Right forelimb (tissue), 1 donor: Measurements from ENCODE around the gene FYB1.

Source experiments
- DNase-seq: peaks from one replicate; pipeline ENCODE4 v3.0.0-alpha.2; 2018

Gene FYB1

DNA sequence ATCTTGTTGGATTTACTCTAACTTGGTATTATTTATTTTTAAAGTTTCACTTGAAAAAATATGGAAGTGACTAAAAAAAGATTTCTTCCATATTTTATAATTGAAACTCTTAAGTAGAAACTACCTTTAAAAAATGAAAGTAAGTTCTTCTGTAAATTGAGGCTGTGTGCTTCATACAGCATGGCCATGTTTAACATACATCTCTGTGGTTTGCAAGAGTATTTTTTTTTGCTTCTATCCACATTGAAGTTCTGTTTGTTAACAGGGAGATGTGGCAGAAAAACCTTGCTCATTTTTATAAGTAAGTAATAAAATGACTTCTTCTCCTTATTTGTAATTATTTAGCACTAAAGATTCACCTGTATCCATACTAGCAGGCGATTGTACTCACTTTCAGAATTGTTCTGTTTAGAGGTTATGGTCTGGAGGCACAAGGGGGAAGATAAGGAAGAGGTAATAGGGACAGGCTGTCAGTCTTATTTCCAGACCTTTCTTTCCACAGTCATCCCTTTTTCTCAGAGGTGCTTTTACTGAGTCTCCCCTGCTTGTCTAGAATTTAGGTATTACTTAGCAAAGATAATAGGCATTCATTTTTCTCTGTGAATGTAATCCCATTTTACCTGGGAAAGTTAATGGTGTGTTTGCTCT lies 16.0 kb downstream of the FYB1 start:
- no peak for DNase-seq

DNA sequence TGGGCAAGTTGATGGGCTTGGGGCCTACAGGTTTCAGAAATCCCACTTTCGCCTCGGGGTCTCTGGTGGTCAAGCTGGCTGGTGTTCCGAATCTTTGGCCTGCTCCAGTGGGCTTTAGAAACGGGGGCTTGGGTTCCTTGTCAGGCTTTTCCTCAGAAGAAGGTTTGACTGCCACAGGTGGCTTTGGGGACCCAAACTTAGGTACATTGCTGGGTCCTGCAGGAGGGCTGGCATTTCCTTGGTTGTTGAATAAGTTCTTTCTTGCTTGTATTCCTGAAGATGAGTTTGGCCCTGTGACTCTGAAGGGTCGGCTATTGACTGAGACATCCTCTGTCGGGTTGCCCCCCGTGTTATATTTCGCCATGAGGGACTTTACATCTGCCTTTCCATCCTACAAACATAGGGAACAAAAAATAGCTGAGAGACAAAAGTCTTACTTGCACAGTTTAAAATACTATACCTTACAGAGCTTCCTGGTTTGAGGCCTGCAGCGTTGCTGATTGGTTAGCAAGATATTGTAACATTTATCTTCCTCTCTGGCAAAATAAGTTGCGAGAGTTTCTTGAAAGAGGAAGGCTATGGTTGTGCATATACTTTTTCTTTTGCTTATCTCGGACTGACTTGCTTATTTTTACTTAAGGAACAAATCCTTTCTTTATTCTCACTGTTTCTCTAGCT lies 16.6 kb downstream of the FYB1 start:
- DNase-seq: no peak

DNA sequence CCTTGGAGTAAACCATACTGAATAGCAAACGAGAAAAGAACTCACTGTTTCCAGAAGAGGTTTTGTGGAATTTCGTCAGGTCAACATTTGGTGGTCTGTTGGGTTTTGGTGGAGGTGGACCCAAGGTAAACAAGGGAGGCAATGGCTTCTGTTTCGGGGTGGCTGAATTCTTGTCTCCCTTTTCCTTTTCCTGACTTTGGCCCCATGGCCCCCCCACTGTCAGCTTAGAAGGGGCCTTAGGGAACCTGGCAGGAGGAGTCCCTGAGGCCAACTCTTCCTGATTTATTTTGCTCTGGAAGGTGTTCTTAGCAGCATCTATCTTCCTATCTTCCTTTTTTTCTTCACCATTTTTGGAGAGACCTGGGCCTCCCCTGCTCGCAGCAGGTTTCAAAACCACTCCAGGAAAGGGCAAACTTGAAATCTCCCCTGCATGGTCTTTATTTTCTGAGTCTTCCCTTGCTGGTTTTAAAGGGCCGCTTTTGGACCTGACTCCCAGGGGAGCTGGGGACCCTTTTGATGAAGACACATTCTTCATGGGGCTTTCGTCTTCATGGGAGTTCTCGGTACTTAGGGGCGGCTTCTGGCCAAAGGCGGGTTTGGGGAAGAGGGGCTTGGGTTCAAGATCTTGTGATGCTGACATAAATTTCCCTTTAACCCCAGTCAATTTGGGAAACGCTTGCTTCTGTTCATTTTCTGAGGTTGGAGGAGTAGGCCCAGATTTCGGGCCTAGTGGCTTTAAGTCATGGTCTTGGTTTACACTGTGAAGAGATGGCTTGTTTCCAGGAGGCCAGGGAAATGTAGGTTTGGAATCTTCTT lies 17.4 kb downstream of the FYB1 start:
- DNase-seq: no peak

DNA sequence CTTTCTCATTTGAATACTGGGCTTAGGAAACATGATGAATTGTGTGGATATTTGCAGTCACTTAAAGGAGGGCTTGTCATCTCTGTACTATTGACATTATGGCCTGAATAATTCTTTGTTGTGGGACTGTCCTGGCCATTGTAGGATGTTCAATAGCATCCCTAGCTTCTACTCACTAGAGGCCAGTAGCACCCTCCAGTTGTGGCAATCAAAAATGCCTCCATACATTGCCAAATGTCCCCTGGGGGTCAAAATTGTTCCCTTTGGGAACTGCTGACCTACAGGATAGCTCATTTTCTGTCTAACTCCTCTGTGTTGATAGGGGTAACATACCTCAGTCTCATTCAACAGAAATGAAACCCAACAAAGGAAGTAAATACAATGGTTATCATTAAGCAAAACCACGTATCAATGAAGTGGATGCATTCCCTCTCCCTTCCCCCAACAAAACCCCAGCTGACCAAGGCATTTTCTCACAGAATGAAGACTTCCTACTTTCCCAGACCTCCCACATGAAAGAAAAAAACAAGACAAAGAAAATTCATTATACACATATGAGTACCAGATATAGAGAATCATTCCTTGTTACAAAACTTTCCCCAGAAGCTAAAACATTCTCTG lies 18.1 kb downstream of the FYB1 start:
- no peak for DNase-seq

DNA sequence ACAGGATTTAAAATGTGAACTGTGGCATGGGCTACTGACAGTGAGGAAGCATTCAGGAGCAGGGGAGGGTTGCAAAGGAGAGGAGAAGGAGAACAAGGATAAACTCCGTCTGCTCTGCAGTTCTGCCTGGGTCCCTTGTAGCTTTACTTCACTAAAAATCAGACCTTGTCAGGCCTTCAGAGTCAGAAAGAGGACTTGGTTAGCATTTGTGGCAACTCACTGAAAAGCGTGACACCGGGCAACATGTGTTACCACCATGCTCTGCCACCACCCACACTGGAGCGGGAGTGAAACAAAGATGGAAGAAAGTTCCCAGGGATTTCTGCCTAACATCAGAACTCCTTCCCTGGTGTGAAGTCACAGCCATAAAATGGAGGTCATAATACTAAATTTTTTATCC lies 19.3 kb downstream of the FYB1 start:
- DNase-seq: no peak

DNA sequence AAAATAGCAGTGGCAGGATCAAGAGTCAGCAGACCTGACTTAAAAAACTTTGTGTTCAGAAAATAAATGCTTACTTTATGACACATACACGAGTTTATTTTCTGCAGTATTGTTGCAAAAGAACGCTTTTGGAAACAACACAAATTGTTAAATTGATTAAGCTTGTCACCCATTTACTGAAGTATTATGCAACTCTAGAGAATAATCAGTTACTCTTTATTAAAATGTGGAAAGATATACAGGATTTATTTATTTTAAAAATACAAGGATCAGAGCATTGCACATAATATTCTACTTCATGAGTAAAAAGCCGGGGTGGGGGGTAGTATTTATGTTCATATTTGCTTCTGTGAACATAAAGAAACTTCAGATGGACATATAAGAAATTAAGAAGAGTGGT lies 20.0 kb downstream of the FYB1 start:
- DNase-seq: no peak

DNA sequence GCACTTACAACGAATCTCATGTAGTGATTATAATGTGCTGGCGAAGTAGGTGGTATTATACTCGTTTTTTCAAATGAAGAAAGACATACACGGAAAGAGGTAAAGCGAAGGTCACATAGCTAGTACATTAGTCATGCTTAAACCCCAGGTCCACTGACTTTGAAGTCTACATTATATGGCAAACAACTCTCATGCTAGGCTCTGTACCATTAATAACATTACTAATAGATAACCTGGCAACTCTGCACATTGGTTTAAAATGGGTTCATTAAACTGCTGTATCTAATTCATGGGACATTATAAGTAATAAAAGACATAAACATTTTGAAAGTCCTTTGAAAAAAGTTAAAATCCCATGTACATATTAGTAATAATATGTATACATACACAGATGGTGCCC lies 21.2 kb downstream of the FYB1 start:
- DNase-seq: no peak

DNA sequence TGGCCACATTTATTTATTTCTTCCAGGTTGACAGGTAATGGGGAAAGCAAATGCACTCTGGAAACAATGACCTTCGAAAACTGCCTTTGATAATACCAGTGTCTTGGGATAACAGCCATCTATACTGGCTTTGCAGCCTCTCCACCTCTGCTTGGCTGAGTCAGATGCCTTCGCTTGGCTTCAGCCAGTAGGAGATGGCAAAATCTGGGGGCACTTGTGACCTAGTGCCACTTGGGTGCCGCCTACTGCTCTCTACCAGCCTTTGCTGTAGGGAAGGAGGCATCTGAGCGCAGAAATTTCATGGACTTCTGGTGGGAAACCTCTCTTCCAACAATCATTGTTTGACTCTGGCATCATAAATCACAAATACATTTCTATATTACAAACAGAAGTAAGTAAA lies 21.8 kb downstream of the FYB1 start:
- no peak for DNase-seq

DNA sequence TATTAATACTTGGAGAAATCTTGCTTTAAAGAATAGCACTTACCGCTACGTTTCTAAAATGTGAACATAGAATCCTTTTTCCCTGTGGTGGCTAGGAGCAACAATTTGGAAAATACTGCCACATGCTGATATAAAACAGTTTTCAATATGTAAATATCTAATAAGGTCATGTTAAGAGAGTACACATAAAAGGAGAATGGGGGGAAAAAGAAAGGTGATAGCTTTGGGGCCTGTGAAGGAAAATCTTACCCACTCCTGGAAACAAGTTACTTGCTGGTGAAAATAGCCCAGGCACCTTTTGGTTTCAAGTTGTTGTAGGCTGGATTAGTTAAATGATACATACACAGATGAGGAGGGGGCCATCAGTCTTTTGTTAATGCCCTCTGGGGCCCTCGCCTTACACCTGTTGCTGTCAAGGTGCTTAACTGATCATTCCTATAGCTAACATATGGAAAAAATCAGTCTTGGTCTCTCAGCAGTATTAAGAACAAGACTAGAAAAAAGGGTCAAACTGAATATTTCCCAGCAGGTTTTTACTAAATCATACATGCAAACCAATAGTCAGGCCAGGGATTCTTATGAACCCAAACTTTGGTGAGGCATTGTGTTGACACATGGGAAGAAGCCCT lies 24.1 kb downstream of the FYB1 start:
- no peak for DNase-seq

DNA sequence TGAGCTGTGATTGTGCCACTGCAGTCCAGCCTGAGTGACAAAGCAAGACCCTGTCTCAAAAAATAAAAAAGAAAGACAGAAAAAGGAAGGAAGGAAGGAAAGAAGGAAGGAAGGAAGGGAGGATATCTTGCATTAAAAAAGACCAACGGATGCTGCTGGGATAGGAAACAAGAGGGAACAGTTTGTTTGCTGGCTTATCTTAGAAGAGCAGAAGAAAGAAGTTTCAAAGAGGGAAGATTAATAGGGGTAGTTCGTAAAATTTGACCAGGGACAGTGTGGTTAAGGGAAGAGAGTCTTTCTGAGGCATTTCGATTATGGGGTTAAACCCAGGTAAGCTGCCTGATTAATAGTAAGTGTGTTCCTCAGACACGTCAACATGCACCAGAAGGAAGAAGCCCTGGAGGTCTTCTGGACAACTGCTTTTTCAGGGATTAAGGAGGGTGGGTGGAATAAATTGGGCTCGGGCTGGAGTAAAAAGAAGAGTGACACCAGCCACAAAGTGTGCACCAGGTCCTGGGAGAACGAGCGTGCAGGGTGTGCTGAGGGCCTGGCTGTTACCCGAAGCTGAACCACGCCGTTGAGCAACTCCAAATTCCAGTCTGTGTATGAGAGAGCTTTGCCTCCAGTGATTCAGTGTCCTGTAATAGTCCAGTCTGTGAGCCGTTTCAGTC lies 24.8 kb downstream of the FYB1 start:
- no peak for DNase-seq

DNA sequence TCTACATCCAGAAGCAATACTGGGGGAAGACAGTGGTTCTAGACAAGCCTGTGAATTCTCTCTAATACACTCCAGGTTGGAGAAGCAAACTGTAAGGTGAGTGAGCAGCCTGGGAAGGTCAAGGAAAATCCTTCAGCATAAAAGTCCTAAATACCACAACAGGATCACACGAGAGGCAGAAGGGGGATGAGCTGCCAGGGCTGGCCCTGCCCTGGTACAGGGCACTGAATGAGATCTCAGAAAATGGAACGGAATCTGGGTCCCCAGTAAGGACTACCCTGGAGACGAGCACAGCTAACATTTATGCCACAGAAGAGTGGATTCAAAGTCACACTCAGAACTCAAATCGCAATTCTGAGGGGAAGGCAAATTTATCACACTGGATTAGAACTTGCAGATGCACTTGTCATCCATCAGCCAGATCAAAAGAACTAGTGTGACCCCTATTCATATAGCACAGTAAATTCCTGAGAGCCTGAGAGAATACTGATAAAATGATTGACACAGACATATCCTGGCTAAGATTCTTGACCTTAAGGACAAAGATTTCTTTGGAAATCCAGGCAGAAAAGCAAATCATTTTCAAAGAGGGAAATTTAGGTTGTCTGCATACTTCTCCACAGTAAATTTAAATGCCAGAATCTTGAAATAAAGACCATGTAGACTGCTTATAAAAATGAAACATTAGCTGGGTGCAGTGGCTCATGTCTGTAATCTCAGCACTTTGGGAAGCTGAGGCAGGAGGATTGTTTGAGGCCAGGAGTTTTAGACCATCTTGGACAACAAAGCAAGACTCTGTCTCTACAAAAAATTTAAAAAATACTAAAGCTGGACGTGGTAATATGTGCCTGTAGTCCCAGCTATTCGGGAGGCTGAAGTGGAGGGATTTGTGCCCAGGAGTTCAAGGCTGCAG lies 25.6 kb downstream of the FYB1 start:
- DNase-seq: no peak

DNA sequence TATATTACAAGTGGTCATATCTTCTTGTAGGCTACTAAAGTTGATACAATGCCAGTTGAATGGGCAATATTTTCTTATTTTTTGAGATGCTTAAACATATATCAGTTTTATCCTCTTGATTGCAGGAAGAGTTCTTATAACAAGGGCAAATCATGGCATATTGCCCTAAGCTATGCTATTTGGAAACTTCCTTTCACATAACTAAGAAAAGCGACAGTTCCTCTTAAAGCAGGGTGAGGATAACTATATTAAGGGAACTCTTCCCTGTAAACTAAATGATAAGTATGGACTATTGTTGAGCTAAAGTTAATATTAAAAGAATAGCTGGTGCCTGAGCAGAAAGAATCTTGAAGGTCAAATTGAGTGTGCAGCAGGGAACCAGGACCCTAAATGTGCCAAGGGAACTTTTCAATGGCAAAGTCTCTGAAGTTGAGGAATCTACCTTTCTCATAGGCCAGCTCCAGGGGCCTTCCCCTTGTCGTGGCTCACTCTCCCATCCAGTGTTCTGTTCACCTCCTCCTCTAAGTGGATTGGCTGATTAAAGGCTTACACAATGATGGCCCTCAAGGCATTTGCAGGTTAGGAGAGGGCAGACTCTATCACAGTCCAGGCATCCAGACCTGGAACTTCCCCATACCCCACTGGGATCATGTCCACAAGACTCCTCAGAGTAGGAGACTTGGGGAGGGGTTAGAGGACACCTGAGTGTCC lies 26.8 kb downstream of the FYB1 start:
- no peak for DNase-seq

DNA sequence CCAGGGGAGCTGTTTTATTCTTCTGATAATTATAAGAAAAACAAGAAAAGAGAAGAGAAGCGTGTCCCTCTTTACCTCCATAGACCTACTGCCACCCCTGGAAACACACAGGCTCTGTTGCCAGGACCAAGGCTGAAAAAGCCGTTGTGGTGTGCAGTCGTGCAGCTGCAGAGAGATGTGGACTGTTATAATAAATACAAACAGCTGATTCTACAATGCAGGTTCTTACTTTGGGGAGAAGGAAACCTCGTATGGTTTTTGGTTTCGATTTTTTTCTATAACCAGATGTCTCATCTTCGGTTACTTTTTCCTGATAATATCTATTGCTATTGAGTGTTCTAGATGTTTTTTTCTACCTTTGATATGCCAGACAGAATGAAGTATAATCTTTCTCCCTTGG lies 28.1 kb downstream of the FYB1 start:
- no peak for DNase-seq

DNA sequence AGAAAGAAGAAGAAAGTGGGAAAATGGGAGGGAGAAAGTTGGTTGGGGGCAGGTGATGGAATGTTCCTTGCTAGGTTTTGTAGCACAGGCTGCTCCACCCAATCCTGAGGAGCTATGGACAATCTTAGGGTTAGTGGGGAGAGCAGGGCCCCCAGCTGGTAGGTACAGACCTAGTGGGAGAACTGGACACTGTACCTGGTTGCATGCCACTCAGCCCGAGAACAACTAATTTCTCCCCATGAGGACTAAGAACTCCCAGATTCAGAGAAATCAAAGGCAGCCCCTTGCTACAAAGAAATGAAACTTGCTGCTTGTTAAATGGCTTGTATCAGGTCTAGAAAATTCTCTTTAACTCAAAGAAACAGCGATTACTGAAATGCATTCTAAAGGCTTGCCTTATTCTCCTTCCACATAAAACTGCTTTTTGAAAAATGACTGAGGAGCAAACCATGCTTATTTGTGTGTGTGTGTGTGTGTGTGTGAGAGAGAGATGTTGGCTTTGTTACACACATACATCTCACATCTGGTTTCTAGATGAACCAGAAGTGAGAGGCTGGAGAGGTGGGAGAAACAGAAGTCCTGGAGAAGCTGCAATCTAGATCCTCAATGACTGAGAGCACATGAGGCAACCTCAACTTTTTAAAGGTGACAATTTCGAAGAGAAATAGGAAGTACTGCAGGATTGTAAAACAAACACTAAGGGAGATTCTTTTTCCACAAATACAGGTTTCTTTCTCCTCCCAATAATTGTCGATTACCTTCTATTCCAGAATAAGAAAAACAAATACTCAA lies 28.9 kb downstream of the FYB1 start:
- DNase-seq: no peak

DNA sequence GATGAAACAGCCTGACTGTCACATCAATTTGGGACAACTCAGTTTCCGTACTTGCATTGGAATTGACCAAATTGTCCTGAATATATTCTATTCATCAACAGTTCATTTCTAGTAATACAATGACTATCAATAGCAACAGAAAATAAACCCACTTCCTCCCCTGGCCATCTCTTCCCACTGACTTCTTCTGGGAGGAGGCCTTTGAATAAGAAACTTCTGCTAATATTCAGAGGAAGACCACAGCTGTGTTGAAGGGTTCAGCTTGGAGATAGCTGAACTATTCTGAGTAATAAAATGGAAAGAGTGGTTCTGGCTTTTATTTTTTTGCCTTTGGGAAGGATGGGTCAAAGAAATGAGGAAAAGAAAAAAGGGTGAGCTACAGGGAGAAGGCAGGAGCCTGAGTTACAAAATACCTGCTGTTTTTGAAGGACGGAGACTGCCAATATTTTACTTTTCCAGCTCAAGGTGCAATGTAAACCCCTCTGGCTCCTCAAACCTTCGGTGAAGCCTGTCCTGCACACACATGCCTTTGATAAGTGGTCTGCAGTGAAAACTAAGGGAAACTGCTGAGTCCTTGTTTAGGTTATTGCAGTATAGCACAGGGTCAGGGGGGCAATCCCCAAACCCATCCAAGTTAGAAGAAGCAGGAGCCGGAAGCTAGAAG lies 29.9 kb downstream of the FYB1 start:
- DNase-seq: no peak

DNA sequence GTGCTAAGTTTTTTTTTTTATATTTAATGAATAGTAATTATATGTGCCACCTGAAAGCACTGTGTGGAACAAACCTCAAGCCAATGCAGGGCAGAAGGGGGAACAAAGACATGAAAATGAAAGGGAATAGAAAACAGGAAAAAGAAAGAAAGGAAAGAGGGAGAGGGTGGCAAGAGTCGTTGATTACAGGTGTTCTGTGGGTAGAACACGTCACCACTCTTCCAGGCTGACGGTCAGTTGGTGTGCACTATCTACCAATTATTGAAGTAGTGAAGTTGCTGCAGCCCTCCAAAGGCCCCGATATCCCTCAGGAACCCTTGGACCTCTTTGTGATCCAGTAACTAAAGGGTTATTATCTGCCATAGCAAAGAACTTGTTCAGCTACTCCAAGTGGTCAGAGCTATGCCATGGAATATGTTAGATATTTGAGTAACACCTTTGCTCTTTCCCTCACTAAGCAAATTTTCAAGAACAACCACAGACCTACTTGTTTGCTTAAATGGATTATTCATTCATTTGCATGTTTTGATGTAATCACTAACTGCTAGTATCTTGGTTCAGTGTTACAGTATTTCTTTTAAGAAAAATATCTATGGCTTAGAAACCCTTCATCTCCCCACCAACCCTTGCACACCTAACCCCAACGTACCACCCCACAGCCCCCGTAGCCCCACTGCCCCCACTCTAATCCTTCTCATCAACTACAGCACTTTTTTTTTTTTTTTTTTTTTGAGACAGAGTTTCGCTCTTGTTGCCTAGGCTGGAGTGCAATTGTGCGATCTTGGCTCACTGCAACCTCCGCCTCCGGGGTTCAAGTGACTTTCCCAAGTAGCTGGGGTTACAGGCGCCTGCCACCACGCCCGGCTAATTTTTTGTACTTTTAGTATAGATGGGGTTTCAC lies 31.3 kb downstream of the FYB1 start:
- no peak for DNase-seq

DNA sequence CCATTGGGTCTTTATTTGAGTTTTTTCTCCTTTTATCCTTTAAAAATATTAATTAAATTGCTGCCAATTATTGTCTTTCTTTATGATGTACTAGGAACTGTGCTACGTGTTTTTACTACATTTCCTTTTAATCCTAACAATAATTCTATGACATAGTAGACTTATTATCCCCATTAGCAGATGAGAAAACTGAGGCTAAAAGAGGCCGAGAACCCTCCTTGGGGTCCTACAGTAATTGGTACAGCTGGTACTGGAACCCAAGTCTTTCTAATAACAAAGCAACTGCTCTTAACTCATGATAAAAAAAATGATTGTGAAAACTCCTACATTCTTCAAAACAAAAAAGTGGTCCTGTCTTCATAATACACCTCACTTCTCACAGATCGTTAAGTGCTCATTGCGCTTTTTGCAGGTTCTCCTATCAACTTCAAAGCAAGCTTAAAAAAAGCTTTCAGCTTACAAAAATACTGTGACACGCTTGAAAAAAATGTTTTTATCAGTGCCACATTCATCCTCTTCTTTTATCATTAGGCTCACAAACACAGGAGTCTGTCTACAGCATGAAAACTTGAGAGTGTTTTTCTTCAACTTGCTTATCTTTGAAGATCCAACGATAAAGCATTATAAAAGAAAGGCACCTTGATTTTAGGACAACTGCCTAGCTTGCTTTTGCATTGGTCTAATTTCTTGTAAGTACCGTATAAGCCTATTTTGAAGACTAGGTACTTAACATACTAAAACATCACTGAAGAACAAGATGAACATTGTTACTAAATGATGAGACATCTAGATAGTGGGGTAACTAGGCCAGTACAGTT lies 32.4 kb downstream of the FYB1 start:
- DNase-seq: no peak
